HepG2 (cell line): Measurements from ENCODE around the gene TRIM31. TPM values are rescaled to one million over a fixed set of nuclear protein-coding genes. Genes with fewer than 3 reads are reported as not detected.

Experiments
- GMEB1 ChIP-seq: sonication (generic); formaldehyde crosslinking; IDR thresholded peaks from 2 replicates; pipeline ENCODE4 v1.5.1; 2020; ENCODE audit warnings: missing genetic modification reagents, mild to moderate bottlenecking, borderline replicate concordance
- HDAC1 ChIP-seq: sonication (generic); formaldehyde crosslinking; IDR thresholded peaks from 2 replicates; pipeline ENCODE4 v1.5.1; 2020; ENCODE audit warnings: mild to moderate bottlenecking, missing genetic modification reagents
- HIC2 ChIP-seq: sonication (generic); formaldehyde crosslinking; IDR thresholded peaks from 2 replicates; pipeline ENCODE4 v1.9.0; 2022; ENCODE audit warnings: low read depth, missing genetic modification reagents
- JDP2 ChIP-seq: sonication (generic); formaldehyde crosslinking; IDR thresholded peaks from 2 replicates; pipeline ENCODE4 v1.8.1; 2022; ENCODE audit warnings: missing genetic modification reagents, borderline replicate concordance
- MEIS2 ChIP-seq: sonication (generic); formaldehyde crosslinking; IDR thresholded peaks from 2 replicates; pipeline ENCODE4 v1.9.0; 2021; ENCODE audit warnings: mild to moderate bottlenecking, missing genetic modification reagents
- MTF2 ChIP-seq: sonication (generic); formaldehyde crosslinking; IDR thresholded peaks from 2 replicates; pipeline ENCODE4 v1.5.0; 2020; ENCODE audit warnings: missing genetic modification reagents, borderline replicate concordance
- MZF1 ChIP-seq: sonication (generic); formaldehyde crosslinking; IDR thresholded peaks from 2 replicates; pipeline ENCODE4 v1.8.1; 2023; ENCODE audit warnings: mild to moderate bottlenecking, missing genetic modification reagents, borderline replicate concordance
- NFE2L1 ChIP-seq: sonication (generic); formaldehyde crosslinking; IDR thresholded peaks from 2 replicates; pipeline ENCODE4 v1.4.0; 2020; ENCODE audit warnings: missing genetic modification reagents, mild to moderate bottlenecking, borderline replicate concordance
- POGK ChIP-seq: sonication (generic); formaldehyde crosslinking; conservative IDR thresholded peaks from 2 replicates; pipeline ENCODE4 v1.8.0; 2022; ENCODE audit warnings: mild to moderate bottlenecking, moderate library complexity, missing genetic modification reagents
- TFE3 ChIP-seq: IDR thresholded peaks from 2 replicates; pipeline ENCODE4 v1.6.1; 2016
- TMF1 ChIP-seq: sonication (generic); formaldehyde crosslinking; IDR thresholded peaks from 2 replicates; pipeline ENCODE4 v1.8.1; 2022; ENCODE audit warnings: low read depth, missing genetic modification reagents
- TP53 ChIP-seq: sonication (generic); formaldehyde crosslinking; conservative IDR thresholded peaks from 2 replicates; pipeline ENCODE4 v1.4.0; 2020; ENCODE audit warnings: missing genetic modification reagents
- ZBTB7B ChIP-seq: sonication (generic); formaldehyde crosslinking; IDR thresholded peaks from 2 replicates; pipeline ENCODE4 v1.4.0; 2020; ENCODE audit warnings: missing genetic modification reagents
- ZFP36L1 ChIP-seq: sonication (generic); formaldehyde crosslinking; IDR thresholded peaks from 2 replicates; pipeline ENCODE4 v1.8.0; 2022; ENCODE audit warnings: mild to moderate bottlenecking, missing genetic modification reagents, moderate library complexity
- ZNF10 ChIP-seq: sonication (generic); formaldehyde crosslinking; IDR thresholded peaks from 2 replicates; pipeline ENCODE4 v1.4.0; 2020; ENCODE audit warnings: mild to moderate bottlenecking, low read depth, missing genetic modification reagents, borderline replicate concordance
- ZNF207 ChIP-seq: fragments of 450-650 bp; IDR thresholded peaks from 2 replicates; pipeline ENCODE4 v1.6.1; 2016; ENCODE audit warnings: antibody characterized with exemption, borderline replicate concordance
- ZNF496 ChIP-seq: sonication (generic); formaldehyde crosslinking; IDR thresholded peaks from 2 replicates; pipeline ENCODE4 v1.8.1; 2023; ENCODE audit warnings: mild to moderate bottlenecking, moderate library complexity, missing genetic modification reagents; ENCODE audit not compliant: insufficient replicate concordance
- ZNF616 ChIP-seq: sonication (generic); formaldehyde crosslinking; IDR thresholded peaks from 2 replicates; pipeline ENCODE4 v1.5.0; 2020; ENCODE audit warnings: low read depth, mild to moderate bottlenecking, missing genetic modification reagents
- ZNF777 ChIP-seq: sonication (generic); formaldehyde crosslinking; IDR thresholded peaks from 2 replicates; pipeline ENCODE4 v1.4.0; 2020; ENCODE audit warnings: missing genetic modification reagents
- ZSCAN22 ChIP-seq: sonication (generic); formaldehyde crosslinking; IDR thresholded peaks from 2 replicates; pipeline ENCODE4 v1.4.0; 2020; ENCODE audit warnings: mild to moderate bottlenecking, missing genetic modification reagents
- polyA plus RNA-seq, 8 experiments: library from polyadenylated mRNA; depleted of rRNA in 3 of 8; stranded (reverse) in 7 of 8; unstranded in 1 of 8; fragments of >200 nt; fragmentation: Illumina TruSeq in 4 of 8; extraction: Trizol in 4 of 8; gene quantifications; 2 replicates each; pipeline versions ENCODE4 v1.2.1 to v1.2.3, GENCODE V29; 2011 to 2016; ENCODE audit warnings: low read depth in 4 of 8, missing spikeins in 1 of 8, mixed read lengths in 1 of 8; ENCODE audit not compliant: insufficient read depth in 1 of 8
- total RNA-seq, 5 experiments: library from RNA; depleted of rRNA; stranded (reverse); fragments of >200 nt; fragmentation: Illumina TruSeq; extraction: Trizol; gene quantifications; 2 replicates each; pipeline ENCODE4 v1.2.3, GENCODE V29; 2016; ENCODE audit warnings: low read depth in 1 of 5

TRIM31 gene
- total and polyA plus RNA-seq, 2 of the 13 experiments (the other 11 are each of a cell fraction or from before 2014, with no cell fraction given), result 0.13 to 0.51 TPM

- peak; percentile 23; the same call in 1 of the 2 replicates for TF ChIP-seq MEIS2
- peak; percentile 92; the same call in 1 of the 2 replicates for TF ChIP-seq MTF2 (CRISPR knock-in tag)
- peak; percentile 85 for TF ChIP-seq HDAC1 (CRISPR knock-in tag)
- no peak for TF ChIP-seq ZNF496
- TF ChIP-seq GMEB1 (CRISPR knock-in tag), result peak; percentile 80
- peak; percentile 89 for TF ChIP-seq ZBTB7B (CRISPR knock-in tag)
- TF ChIP-seq TMF1 (CRISPR knock-in tag), result no peak
- TF ChIP-seq ZNF616 (CRISPR knock-in tag), result no peak
- no peak for TF ChIP-seq ZNF777 (CRISPR knock-in tag)
- TF ChIP-seq TFE3 (CRISPR knock-in tag), result peak; percentile 70
- TF ChIP-seq ZNF207, result no peak
- TF ChIP-seq HIC2 (CRISPR knock-in tag), result peak; percentile 44; the same call in 1 of the 2 replicates
- no peak for TF ChIP-seq MZF1 (CRISPR knock-in tag)
- no peak for TF ChIP-seq NFE2L1 (CRISPR knock-in tag)
- TF ChIP-seq ZFP36L1 (CRISPR knock-in tag), result peak; percentile 69; the same call in 1 of the 2 replicates
- peak; percentile 68; the same call in 1 of the 2 replicates for TF ChIP-seq POGK (CRISPR knock-in tag)
- no peak for TF ChIP-seq ZSCAN22
- no peak for TF ChIP-seq ZNF10 (CRISPR knock-in tag)
- no peak for TF ChIP-seq TP53 (CRISPR knock-in tag)
- TF ChIP-seq JDP2 (CRISPR knock-in tag), result no peak; the same call in 1 of the 2 replicates
Measured at GRCh38 chr6:30100585-30101443, 12.1 kb downstream of the TRIM31 start (continued).
